ENCODE measurements around the gene TPK1. TPM values are rescaled to one million over a fixed set of nuclear protein-coding genes. Genes with fewer than 3 reads are reported as not detected.
A peak's percentile ranks its signal among the peaks of the same experiment; 100 is the strongest.

Gene TPK1
- total RNA-seq, 1 donor from 2014 or later: 0.77 TPM

GRCh38 chr7:144747936-144748335 is 87.9 kb downstream of the TPK1 start:
- Mint-ChIP-seq H3K27me3 (ENCODE audit: unreplicated experiment) (no peaks in the 10 kb centered on the region), H3K27ac (ENCODE audit: unreplicated experiment) (no peak overlapping the region)

GRCh38 chr7:144738708-144739314 is 97.0 kb downstream of the TPK1 start:
- peak; percentile 78 for TF ChIP-seq CTCF (IDR thresholded peaks at IDR 0.05; ENCODE audit: unreplicated experiment)
- H3K4me1 Mint-ChIP-seq (ENCODE audit: unreplicated experiment): no peaks in the 10 kb centered on the region
- no peak for DNase-seq (ENCODE audit: low spot score)
- no peak overlapping the region for H3K4me3 Mint-ChIP-seq (ENCODE audit: unreplicated experiment)
- no peak overlapping the region for H3K27ac Mint-ChIP-seq (ENCODE audit: unreplicated experiment)
- H3K9me3 Mint-ChIP-seq (ENCODE audit: unreplicated experiment): no peaks in the 10 kb centered on the region
- H3K36me3 Mint-ChIP-seq (ENCODE audit: low read depth, unreplicated experiment): no peaks in the 10 kb centered on the region
- H3K27me3 Mint-ChIP-seq (ENCODE audit: unreplicated experiment): no peaks in the 10 kb centered on the region

More at GRCh38 chr7:144747936-144748335, 87.9 kb downstream of the TPK1 start:
- no peak overlapping the region for H3K4me3 Mint-ChIP-seq (ENCODE audit: unreplicated experiment)
- DNase-seq (ENCODE audit: low spot score): no peak
- H3K4me1 Mint-ChIP-seq (ENCODE audit: unreplicated experiment): no peaks in the 10 kb centered on the region
- H3K36me3 Mint-ChIP-seq (ENCODE audit: low read depth, unreplicated experiment): no peaks in the 10 kb centered on the region
- no peak for TF ChIP-seq CTCF (IDR thresholded peaks at IDR 0.05; ENCODE audit: unreplicated experiment)
- no peaks in the 10 kb centered on the region for H3K9me3 Mint-ChIP-seq (ENCODE audit: unreplicated experiment)

GRCh38 chr7:144738146-144738545 is 97.7 kb downstream of the TPK1 start:
- Mint-ChIP-seq H3K27ac (ENCODE audit: unreplicated experiment) (no peak overlapping the region), H3K36me3 (ENCODE audit: low read depth, unreplicated experiment) (no peaks in the 10 kb centered on the region), H3K4me1 (ENCODE audit: unreplicated experiment) (no peaks in the 10 kb centered on the region), H3K27me3 (ENCODE audit: unreplicated experiment) (no peaks in the 10 kb centered on the region), H3K4me3 (ENCODE audit: unreplicated experiment) (no peak overlapping the region), H3K9me3 (ENCODE audit: unreplicated experiment) (no peaks in the 10 kb centered on the region)
- DNase-seq (ENCODE audit: low spot score): no peak
- no peak for TF ChIP-seq CTCF (IDR thresholded peaks at IDR 0.05; ENCODE audit: unreplicated experiment)

- no peaks in the 10 kb centered on the region for H3K4me1 Mint-ChIP-seq (ENCODE audit: unreplicated experiment)
- no peaks in the 10 kb centered on the region for H3K27me3 Mint-ChIP-seq (ENCODE audit: unreplicated experiment)
- no peak for TF ChIP-seq CTCF (IDR thresholded peaks at IDR 0.05; ENCODE audit: unreplicated experiment)
- H3K4me3 Mint-ChIP-seq (ENCODE audit: unreplicated experiment): no peak overlapping the region
- H3K27ac Mint-ChIP-seq (ENCODE audit: unreplicated experiment): no peak overlapping the region
- H3K36me3 Mint-ChIP-seq (ENCODE audit: low read depth, unreplicated experiment): no peaks in the 10 kb centered on the region
- DNase-seq (ENCODE audit: low spot score): no peak
- H3K9me3 Mint-ChIP-seq (ENCODE audit: unreplicated experiment): no peaks in the 10 kb centered on the region
Measured at GRCh38 chr7:144736880-144737493, 98.9 kb downstream of the TPK1 start.

- TF ChIP-seq CTCF (IDR thresholded peaks at IDR 0.05; ENCODE audit: unreplicated experiment): no peak
- H3K27ac Mint-ChIP-seq (ENCODE audit: unreplicated experiment): no peak overlapping the region
- no peak overlapping the region for H3K4me3 Mint-ChIP-seq (ENCODE audit: unreplicated experiment)
- no peak for DNase-seq (ENCODE audit: low spot score)
- H3K4me1 Mint-ChIP-seq (ENCODE audit: unreplicated experiment): no peaks in the 10 kb centered on the region
- H3K36me3 Mint-ChIP-seq (ENCODE audit: low read depth, unreplicated experiment): no peaks in the 10 kb centered on the region
- no peaks in the 10 kb centered on the region for H3K27me3 Mint-ChIP-seq (ENCODE audit: unreplicated experiment)
- no peaks in the 10 kb centered on the region for H3K9me3 Mint-ChIP-seq (ENCODE audit: unreplicated experiment)
Measured at GRCh38 chr7:144735505-144736276, 100.2 kb downstream of the TPK1 start.
